GM19438 (cell line): ENCODE measurements around the gene PITPNM1.
"Not testable (repeated sequence)": the region's sequence is repeated elsewhere in the genome, so short reads cannot be mapped to it uniquely, and the experiment has no call there.

Experiments
- ATAC-seq: cut with Tn5 transposase; IDR thresholded peaks from one replicate; pipeline ENCODE4 v1.9.1; 2021; ENCODE audit warnings: low read depth; ENCODE audit not compliant: unreplicated experiment

The PITPNM1 gene

DNA sequence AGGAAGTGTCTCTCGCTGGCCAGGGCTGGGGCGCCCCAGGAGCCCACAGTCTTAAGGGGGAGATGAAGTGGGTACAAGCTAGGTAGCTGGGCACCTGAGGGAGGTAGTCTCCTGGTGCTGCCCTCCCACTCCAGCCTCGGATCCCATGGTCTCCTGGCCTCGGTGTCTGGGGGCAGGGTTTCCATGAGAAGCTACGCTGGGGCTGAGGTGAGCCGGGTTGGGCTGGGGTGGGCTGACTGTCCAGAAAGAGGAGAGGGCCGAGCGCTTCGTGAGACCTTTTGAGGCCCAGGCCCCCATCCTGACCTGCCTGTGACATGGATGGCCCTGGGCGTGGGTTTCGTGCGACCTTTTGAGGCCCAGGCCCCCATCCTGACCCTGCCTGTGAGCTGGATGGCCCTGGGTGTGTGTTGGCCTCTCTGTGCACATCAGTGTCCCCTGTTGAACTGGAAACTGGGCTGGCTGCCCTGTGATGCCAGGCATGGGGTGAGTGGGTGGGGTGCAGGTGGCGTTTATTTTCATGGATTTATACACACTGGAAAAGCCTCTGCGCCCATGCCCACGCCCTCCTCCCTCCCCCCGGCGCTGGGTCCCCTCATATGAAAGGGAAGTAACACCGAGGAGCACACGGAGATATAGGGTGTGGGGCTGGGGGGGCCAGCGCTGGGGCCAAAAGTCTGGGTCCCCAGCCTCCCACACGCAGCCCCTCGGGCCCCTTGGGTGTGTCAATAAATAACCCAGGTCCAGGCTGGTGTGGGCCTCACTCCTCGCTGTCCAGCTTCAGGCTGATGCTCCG, 13.7 kb downstream of the PITPNM1 start:
- ATAC-seq = no peak

DNA sequence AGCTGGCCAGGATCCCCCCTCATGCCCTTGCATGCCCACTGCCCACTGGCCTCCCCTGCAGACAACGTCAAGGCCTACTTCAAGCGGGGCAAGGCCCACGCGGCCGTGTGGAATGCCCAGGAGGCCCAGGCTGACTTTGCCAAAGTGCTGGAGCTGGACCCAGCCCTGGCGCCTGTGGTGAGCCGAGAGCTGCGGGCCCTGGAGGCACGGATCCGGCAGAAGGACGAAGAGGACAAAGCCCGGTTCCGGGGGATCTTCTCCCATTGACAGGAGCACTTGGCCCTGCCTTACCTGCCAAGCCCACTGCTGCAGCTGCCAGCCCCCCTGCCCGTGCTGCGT, 14.5 kb downstream of the PITPNM1 start:
- no peak for ATAC-seq

DNA sequence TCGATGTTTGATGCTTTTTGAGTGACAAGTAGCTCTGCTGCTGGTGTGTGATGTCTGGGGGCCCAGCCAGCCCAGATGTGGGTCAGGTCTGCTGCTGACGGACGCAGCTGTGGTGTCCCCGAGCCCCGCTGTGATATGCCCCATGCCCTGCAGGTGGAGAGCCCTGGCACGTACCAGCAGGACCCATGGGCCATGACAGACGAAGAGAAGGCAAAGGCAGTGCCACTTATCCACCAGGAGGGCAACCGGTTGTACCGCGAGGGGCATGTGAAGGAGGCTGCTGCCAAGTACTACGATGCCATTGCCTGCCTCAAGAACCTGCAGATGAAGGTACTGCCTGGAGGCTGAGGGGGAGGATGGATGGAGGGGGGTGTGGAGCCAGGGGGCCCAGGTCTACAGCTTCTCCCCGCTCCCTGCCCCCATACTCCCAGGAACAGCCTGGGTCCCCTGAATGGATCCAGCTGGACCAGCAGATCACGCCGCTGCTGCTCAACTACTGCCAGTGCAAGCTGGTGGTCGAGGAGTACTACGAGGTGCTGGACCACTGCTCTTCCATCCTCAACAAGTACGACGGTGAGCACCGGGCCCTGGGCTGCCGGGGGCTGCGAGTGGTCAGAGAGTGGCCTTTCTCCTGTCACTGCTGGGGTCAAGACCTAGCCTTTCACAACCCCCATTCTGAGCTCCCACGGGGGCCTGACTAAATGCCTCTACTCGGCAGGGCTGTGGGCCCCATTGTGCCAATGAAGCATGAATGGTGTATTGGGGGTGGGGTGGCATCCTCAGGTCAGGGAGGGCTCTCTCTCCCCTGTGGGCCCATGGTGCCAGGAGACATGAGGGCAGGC, 15.1 kb downstream of the PITPNM1 start:
- no peak for ATAC-seq

DNA sequence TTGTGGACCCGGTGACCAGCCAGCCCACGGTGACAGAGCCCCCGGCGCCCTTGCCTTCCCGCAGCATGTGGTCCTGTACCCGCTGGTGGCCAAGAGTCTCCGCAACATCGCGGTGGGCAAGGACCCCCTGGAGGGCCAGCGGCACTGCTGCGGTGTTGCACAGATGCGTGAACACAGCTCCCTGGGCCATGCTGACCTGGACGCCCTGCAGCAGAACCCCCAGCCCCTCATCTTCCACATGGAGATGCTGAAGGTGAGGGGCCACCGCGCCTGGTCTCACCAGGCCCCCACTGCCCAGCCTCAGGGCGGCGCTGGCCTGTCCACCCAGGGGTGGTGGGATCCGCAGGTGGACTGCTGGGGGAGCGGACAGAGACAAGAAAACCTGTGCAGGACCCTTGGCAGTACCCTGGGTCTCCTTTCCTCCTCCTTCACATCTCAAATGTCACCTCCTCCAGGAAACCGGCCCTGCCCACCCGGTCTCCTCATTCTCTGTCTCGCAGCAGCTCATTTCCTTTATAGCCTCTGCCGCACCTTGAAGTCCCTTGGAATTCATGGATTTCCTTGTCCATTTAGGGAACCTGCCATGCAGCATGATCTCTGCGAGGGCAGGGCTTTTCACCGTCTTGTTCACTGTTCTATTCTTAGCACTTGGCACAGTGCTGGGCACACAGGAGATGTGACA, 15.8 kb downstream of the PITPNM1 start:
- ATAC-seq = no peak

DNA sequence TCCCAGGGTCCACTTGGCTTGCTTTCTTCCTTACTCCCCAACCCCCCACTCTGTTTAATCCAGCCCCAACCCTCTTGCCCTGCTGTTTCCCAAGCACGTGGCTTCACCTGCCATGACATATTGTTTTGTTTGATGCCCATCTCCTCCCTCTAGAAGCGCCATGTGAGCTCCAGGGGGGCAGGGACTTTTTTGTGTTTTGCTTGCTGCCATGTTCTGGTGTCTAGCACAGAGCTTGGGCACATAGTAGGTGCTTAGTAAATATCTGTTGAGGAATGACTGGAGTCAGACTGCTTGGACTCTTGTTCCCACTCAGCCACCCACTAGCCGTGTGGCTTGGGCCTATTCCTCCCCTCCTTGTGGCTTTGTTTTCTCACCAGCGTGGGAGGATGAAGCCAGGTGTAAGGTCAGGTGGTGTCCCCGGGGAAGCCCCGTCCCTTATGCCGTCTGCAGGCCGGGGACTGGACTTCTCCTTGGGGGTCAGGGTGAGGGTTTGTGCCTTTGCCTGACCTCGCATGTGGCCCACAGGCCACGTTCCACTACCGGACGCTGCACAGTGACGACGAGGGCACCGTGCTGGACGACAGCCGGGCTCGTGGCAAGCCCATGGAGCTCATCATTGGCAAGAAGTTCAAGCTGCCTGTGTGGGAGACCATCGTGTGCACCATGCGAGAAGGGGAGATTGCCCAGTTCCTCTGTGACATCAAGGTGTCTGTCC, 18.5 kb downstream of the PITPNM1 start:
- no peak for ATAC-seq

- not testable (repeated sequence) for ATAC-seq
Measured at GRCh38 chr11:67485873-67486361, 19.2 kb downstream of the PITPNM1 start.

DNA sequence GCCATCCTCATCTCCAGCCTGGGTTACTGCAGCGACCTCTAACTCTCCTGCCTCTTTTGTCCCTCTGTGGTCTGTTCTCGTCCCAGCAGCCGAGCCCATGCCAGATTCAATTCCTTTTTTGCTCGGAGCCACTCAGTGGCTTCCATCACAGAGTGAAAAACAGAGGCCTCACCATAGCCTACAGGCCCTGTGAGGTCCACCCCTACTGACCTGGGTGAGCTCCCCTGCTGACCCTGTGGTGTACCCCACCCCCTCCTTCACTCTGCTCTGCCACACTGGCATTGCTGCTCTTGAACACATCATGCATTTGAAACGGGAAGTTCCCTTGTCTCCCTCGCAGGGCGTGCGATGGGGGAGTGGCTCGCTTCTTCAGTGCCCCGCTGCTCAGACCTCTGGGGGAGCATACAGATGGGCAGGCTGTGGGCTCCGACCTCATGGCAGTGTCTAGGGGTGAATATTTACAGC, 20.3 kb downstream of the PITPNM1 start:
- no peak for ATAC-seq

- ATAC-seq = no peak
Measured at GRCh38 chr11:67483831-67484665, 21.1 kb downstream of the PITPNM1 start.

GRCh38 chr11:67482827-67483798, 22.1 kb downstream of the PITPNM1 start, which contains the start of gene AIP:
Gene AIP (plus strand): TSS chr11:67483026. CDS start chr11:67483159, 133 bp downstream.
- ATAC-seq = peak; percentile 57

GRCh38 chr11:67482275-67482826, 22.8 kb downstream of the PITPNM1 start:
- peak; percentile 2 for ATAC-seq

- ATAC-seq = not testable (repeated sequence)
Measured at GRCh38 chr11:67477344-67478050, 27.7 kb downstream of the PITPNM1 start.

- not testable (repeated sequence) for ATAC-seq
Measured at GRCh38 chr11:67476692-67477091, 28.5 kb downstream of the PITPNM1 start.

DNA sequence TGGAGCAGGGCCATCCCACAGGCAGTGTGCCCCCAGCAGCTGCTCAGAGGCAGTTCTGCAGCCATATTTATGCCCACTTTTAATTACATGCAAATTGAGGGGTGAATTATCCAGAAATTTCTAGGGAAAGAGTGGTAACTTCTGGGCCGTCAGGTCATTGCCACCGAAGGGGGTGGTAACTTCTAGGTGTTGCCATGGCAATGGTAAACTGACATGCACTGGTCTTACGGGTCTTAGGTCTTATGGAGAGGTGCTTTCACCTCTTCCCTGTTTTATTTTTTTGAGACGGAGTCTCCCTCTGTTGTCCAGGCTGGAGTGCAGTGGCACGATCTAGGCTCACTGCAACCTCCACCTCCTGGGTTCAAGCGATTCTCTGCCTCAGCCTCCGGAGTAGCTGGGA, 32.3 kb downstream of the PITPNM1 start:
- no peak for ATAC-seq

DNA sequence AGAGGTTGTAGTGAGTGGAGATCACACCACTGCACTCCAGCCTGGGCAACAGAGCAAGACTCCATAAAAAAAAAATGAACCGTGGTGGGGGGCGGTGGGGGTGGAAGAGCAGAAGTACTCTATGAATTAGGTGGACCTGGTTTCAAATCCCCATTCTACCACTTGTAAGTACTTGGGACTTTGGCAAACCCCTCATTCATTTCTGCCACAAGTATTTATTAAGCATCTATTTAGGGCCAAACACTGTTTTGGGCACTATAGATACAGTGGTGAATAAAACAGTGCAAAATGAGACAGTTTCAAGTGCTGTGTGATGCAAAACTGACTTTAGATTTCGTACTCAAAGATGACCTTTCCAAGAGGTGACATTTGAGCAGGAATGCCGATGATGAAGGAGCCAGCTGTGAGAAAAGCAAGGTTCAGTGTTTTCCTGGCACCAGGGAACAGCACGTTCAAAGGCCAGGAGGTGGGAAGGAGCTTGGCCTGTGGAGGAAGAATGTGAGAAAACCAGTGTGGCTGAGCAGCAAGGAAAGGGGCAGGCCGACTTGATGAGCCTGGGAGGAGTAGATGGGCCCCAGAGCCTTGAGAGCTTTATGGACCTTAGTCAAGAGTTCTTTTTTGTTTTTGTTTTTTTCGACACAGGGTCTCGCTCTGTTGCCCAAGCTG, 34.7 kb downstream of the PITPNM1 start:
- ATAC-seq = no peak

DNA sequence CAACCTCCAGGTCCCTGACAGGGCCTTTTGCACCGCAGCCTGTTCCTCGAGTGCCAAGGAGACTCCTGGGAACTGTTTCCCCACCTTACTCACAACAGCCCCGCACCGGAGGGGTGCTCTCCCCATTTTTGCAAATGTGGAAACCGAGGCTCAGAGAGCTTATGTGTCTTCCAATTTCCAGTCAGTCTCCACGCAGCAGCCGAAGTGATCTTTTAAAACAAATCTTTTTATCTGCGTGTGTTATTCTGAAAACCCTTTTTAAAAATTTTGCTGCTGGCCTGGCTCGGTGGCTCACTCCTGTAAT, 35.7 kb downstream of the PITPNM1 start:
- no peak for ATAC-seq

GRCh38 chr11:67468759-67469507, 36.2 kb downstream of the PITPNM1 start, which contains the start of gene TMEM134:
Gene TMEM134 (minus strand): TSS chr11:67469251. CDS start chr11:67469192, 59 bp downstream.
- ATAC-seq = peak; percentile 55
